HG03565 (cell line): ENCODE results near the gene MICAL2.

Source experiments
- ATAC-seq: cut with Tn5 transposase; IDR thresholded peaks from one replicate; pipeline ENCODE4 v1.9.1; 2021; ENCODE audit warnings: mild to moderate bottlenecking, moderate library complexity; ENCODE audit not compliant: unreplicated experiment

MICAL2 gene

DNA sequence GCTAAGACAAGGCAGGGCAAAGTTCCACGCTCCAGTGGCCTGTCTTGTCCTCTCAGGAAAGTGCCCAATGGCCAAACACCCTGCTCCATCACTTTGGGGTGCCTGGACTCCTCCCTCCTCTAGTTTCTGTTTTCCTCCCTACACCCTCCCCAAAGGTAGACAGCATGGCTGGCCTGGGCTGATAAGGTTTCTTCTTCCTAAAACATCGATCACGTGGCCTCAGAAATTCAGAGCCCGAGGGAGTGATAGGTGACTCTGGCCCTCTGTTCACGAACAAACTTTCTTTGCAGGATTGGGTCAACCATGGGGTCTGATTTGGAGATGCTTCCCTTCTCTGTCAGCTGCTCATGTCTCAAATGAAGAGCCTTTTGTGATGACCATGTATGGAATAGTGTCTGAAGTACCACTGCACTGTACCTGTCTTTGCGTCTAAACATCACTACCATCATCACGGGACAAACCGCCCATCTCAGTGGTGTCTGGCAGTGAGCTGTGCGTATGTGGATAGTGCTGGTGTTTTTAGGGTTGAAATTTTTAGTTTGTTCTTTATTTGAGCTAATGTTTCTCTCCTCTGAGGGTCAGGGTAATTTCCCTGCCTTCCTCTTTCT is 6.1 kb downstream of the MICAL2 start:
- no peak for ATAC-seq

DNA sequence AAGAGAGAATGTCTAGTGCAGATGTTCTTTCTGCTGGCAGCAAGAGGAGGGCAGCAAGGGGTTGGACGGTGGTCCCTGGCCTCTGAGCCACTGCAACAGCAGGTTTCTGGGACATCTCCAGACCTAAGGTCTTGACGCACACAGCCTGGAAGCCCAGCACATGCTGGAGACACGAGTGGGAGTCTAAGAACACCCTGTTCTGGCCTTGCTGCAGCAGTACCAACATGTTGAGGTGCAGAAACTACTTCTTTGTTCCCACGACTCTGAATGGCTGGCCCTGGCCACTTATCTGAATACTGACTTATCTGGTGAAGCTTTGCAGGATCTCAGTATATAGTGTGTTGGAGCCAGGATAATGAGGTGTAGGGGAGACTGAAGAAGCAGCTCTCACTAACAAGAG is 6.8 kb downstream of the MICAL2 start:
- no peak for ATAC-seq

- no peak for ATAC-seq
Measured at GRCh38 chr11:12117611-12118010, 7.2 kb downstream of the MICAL2 start.

- ATAC-seq = no peak
Measured at GRCh38 chr11:12118949-12119348, 8.6 kb downstream of the MICAL2 start.

DNA sequence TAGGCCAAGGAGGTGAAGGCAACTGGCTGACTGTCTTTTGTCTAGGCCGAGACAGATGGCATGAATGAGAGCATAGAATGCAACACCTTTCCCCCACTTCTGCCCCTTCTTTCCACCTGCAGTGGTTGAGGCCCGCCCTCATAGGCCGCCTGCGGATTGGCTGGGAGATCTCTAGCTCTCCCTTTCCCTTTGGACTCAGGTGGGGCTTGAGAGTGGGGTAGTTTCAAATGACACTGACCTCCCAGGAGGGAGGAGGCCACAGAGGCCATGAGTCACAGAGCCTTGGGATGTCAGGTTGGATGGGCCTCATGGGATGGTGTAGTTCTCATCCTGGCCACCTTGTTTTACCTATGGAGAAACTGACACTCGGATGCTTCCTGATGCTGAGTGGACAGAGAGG is 9.1 kb downstream of the MICAL2 start:
- ATAC-seq = no peak

DNA sequence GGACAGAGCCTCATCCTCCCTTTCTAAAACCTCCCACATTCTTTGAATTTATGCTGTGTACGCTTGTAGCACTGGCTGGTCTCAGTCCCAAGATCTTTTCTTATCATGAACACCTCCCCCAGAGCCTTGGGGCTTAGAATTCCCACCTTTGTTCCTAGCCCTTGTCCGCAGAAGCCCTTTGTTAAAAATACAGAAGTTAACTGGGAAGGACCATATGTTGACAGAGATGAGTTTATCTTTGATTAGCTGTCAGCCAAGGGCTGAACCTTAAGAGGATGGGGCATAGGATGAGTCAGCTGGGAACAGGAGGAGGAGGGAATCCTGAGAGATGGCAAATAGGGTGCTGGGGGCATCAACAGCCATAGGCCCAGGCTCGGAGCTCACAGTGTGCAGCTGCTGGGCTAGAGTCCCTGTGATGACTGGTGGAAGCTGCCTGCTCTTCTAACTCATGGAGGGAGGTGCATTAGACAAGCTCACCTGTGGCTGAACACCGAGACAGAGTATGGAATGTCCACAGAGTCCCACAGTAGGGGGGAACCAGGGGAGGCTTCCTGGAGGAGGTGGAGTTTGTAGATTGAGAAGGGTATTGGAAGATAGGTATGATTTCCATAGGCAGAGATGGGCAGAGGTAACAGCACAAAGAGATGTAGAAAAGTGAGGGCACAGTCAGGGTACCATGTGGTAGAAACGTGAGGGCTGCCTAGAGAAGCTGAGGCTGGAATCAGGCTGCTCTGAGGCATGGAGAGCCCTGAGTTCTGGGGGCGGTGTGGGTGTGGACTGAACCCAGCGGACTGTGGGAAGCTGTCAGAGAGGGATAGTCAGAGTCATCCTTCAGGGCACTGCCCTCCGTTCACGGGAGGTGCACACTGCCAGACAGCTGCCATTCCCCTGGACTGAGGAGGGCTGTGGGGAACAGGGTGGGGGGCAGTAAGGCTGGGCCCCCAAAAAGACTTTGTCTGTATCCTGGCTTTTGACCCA is 9.9 kb downstream of the MICAL2 start:
- ATAC-seq = no peak

DNA sequence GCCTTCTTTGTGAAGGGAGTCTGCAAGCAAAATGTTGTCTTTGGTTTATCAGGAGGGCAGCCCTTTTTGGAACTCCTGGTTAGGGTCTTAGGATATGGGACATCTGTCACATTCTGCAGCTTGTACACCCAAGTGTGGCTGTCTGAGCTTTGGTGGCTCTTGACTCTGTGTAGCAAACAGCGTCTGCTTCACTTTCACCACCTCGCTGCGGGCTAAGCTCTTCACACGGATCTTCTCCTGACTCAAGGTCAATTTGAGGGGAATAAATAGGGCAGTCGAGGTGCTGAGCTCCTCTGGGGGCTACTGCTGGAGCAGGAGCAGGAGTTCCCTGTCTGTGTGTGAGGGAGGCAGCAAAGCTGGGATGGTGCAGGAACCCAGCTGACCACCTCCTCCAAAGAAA is 10.6 kb downstream of the MICAL2 start:
- ATAC-seq = no peak

DNA sequence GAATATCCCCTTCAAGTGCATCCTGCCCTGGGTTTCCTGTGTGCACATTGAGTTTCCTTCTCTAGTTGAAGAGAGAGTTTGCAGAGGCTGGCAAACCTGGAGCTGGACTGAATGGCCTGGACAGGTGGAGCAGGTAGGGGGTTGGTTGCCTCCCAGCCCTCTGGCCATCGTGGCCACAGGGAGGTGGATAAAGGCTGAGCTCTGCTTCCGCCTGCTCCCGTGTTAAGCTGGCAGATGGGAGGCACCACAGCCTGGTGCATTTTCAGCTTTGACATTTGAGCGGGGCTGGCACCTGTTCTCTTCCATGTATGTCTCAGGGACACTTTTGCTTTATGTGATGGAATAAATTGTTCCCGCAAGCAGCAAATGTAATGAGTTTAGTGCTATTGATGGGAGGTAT is 11.1 kb downstream of the MICAL2 start:
- ATAC-seq = no peak

GRCh38 chr11:12122083-12122482 is 11.7 kb downstream of the MICAL2 start:
- no peak for ATAC-seq

- no peak for ATAC-seq
Measured at GRCh38 chr11:12123273-12123672, 12.9 kb downstream of the MICAL2 start.

- no peak for ATAC-seq
Measured at GRCh38 chr11:12123799-12124198, 13.4 kb downstream of the MICAL2 start.

- ATAC-seq = no peak
Measured at GRCh38 chr11:12124306-12124705, 13.9 kb downstream of the MICAL2 start.

DNA sequence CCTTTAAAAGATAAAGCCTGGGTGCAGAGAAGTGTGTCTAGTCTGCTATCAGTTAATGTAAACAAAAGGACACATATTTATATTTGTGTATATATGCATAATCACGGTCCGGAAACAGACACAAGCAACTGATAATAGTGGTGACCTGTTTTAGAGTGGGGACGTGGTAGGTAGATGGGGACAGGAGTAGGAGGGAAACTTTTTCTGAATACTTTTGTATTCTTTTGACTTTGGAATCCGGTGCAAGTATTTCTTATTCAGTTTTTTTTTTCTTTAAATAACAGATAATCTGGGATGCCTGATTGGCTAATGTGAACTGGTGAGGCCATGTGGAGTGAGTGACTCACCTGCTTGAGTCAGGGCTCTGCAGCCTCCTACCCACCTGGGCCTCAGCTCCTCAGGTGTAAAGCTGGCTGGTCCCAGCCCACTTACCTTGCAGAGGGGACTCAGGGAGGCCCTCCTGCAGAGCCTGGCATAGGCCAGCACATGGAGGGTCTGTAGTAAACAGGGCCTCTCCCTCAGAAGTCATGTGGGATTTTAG is 15.3 kb downstream of the MICAL2 start:
- ATAC-seq = no peak

- no peak for ATAC-seq
Measured at GRCh38 chr11:12126344-12127019, 16.1 kb downstream of the MICAL2 start.

- ATAC-seq = no peak
Measured at GRCh38 chr11:12127206-12127898, 17.0 kb downstream of the MICAL2 start.

GRCh38 chr11:12128301-12128751 is 17.9 kb downstream of the MICAL2 start:
- no peak for ATAC-seq

DNA sequence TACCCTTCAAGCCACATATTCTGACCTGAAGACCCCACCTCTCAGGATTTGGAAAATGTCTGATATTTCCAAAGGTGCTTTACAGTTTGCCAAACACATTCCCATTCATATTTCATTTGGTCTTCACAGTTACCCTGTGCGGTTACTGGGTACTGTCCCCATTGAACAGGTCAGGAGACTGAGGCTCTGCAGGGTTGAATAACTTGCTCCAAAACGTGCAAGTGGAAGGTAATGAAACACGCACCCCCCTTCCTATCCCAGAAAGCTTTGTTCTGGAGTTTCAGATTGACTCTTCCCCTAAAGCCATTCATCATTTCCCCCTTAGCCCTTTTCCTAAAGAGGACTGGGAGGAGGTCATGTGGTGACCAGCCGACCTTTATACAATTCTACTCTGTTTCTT is 18.8 kb downstream of the MICAL2 start:
- ATAC-seq = no peak

DNA sequence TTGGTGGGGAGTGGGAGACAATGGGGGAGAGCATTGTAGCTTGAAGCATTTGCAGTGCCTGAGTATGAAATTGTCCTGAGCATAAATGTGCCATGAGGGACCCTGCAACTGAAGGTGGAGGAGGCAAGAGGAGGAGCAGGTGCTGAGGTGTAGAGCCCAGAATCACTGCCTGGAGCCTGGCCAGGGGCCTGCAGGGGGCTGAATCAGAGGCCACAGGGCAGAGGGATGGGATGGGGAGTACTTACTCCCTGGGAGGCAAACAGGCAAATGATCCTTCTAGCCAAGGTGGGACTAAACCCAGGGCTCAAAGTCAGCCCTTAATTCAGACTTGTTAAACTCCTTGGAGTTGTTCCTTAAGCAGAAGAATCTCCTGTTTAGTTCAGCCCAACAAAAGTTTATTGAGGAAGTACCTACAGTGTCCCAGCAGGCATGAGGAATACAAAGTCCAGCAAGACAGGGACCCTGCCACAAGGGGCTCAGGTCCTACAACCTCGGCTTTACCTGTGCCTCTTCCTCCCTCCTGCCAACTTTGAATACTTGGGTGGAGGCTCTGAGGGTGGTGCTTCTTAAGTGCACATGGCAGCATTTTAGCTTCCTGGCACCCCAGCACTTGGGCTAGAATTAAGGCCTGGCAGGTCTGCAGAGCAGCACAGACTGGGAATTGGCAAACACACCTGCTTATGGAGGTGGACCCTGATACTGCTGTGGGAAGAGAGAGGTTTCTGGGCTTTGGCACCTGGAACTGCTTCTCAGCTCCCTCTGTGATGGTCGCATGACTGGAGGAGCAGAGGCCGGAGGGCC is 20.0 kb downstream of the MICAL2 start:
- no peak for ATAC-seq

- ATAC-seq = no peak
Measured at GRCh38 chr11:12131943-12132789, 21.8 kb downstream of the MICAL2 start.
